HG02970 (cell line): Measurements from ENCODE around the gene IGF2BP1.
"Not testable (repeated sequence)": the region's sequence is repeated elsewhere in the genome, so short reads cannot be mapped to it uniquely, and the experiment has no call there.

ENCODE experiments used
- ATAC-seq: cut with Tn5 transposase; IDR thresholded peaks from one replicate; pipeline ENCODE4 v1.9.1; 2021; ENCODE audit warnings: mild to moderate bottlenecking, moderate library complexity, moderate number of reproducible peaks; ENCODE audit not compliant: unreplicated experiment, low FRiP score

IGF2BP1 gene

GRCh38 chr17:49049265-49049664, 52.1 kb downstream of the IGF2BP1 start:
- ATAC-seq = no peak

DNA sequence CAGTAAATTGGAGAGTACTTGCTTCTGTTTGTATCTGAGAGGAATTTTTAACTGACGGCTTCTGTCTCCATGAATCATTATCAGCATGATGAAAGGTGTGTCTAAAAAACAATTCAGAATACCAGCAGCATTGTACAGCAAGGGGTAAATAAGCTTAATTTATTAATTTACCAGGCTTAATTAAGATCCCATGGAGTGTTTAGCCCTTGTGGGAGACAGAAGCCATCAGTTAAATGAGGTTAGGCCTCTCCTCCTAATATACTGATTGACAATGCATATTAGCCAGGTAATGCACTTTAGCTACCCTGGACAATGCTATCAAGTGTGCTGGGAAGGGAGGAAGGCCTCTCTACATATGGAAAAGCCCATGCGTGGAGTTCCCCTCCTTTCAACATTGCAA, 53.4 kb downstream of the IGF2BP1 start:
- no peak for ATAC-seq

DNA sequence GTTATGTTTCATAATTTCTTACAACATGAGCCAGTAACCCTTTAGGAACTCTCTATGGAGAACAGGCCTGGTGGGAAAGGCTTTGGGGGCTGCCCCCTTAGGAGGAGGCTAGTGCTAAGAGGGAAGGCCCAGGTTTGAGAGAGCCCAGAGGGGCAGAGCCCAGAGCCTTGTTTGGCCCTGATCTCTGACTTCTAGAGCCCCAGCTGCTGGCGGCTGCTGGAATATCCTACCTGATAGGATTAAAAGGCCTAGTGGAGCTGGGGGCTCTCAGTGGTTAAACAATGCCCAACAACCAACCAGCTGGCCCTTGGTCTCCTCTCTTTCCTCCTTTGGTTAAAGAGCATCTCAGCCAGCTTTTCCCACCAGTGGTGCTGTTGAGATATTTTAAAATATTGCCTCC, 54.1 kb downstream of the IGF2BP1 start:
- ATAC-seq = no peak

DNA sequence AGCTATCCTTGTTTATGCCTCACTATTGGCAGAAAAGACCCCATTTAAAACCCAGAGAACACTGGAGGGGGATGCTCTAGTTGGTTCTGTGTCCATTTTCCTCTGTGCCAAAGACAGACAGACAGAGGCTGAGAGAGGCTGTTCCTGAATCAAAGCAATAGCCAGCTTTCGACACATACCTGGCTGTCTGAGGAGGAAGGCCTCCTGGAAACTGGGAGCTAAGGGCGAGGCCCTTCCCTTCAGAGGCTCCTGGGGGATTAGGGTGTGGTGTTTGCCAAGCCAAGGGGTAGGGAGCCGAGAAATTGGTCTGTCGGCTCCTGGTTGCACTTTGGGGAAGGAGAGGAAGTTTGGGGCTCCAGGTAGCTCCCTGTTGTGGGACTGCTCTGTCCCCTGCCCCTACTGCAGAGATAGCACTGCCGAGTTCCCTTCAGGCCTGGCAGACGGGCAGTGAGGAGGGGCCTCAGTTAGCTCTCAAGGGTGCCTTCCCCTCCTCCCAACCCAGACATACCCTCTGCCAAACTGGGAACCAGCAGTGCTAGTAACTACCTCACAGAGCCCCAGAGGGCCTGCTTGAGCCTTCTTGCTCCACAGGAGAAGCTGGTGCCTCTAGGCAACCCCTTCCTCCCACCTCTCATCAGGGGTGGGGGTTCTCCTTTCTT, 56.1 kb downstream of the IGF2BP1 start:
- no peak for ATAC-seq

DNA sequence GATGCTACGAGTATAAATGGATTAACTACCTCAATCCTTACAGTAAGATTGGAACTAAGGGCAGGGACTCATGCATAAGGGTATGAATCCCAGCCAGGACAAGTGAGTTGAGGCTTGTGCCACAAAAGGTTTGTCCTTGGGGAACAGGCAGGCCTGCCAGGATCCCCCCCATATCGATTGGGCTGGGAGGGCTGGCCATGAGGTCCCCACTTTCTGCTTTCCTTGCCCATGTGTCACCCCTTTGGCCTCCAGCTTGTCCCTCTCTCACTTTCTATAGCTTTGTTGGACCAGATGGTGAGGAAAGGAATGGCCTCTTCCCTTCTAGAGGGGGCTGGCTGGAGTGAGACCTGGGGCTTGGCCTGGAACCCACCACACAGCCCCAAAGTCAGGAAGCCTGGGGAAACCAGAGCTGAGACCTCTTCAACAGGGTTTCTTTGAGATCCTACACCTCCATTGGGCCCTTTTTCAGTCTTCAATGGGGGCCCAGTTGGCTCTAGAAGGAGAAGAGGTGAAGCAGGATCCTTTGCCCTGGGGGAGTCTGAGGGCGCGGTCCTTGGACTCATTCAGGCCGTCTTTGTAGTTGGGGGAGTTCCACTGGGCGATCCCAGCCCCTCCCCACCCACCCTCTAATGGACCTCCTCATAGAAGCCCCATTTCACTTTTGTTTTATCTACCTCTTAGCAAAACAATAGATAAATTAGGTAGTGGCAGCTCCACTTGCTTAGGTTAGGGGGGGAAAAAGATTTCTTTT, 57.3 kb downstream of the IGF2BP1 start:
- ATAC-seq = no peak

DNA sequence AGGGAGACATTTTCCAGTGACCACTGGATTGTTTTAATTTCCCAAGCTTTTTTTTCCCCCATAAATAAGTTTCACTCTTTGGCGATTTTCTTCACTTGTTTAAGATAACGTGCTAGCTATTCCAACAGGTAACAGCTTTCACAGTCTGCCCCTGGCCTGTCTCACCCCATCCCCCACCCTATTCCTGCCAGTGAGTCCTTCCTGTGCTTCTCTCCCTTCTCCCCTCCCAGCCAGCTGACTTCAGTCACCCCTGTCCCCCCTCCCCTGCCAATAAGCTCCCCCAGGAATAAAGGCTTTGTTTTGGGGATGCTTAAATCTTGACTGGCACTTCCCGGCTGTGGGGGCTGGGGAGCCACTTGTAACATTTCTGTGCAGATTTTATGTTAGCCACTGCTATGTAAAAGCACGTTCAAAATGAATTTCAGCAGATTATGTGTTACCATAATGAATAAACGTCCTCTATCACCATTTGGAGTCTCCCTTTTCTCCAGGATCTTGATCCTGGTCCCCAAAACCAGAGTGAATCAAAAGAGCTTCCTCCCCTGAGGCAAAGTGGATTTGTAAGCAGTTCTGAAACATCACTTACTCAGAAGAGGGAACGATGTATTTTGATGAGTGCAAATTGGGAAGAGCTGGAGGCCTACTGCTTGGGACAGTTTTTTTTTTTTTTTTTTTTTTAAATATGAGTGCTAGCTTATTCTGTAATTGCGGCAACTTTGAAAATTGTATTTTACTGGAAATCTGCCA, 58.2 kb downstream of the IGF2BP1 start:
- ATAC-seq = no peak

DNA sequence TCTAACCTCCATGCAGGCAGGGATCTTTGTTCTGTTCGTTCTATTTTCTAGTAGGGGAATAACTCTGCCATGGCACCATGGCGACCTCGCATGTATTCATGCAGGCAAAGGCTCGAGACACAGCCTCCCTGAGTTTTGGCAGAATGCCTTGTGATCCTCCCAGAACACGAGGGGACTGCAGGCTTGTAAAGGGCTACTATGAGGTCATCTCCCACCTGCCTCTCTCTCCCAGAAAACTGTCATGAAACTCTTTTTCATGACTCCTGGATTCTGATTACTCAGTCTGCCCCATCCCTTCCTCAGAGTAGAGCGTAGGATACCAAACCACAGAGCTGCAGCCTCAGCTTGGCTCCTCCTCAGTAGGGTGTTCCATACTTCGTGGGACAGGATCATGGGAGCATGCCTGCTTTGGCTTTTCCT, 64.3 kb downstream of the IGF2BP1 start:
- no peak for ATAC-seq

DNA sequence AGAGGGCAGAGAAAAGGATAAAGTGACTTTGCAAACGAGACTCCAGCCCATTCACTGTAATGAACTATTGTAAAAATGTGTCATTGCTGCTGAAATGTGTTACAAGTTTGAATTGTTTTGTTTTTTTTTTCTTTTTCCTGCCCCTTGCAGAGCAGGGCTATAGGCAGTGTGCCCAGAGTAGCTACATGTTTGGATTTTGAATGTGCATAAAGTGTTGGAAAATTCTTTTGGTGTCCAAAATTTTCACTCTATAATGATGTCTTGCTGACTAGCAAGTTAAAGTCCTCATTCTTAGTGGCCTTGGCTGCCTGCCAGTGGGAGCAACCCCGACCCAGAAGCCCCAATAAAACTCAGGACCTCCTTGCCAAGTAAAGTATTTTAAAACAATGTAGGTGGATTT, 66.5 kb downstream of the IGF2BP1 start:
- ATAC-seq = no peak

GRCh38 chr17:49067163-49067562, 70.0 kb downstream of the IGF2BP1 start:
- ATAC-seq = no peak

DNA sequence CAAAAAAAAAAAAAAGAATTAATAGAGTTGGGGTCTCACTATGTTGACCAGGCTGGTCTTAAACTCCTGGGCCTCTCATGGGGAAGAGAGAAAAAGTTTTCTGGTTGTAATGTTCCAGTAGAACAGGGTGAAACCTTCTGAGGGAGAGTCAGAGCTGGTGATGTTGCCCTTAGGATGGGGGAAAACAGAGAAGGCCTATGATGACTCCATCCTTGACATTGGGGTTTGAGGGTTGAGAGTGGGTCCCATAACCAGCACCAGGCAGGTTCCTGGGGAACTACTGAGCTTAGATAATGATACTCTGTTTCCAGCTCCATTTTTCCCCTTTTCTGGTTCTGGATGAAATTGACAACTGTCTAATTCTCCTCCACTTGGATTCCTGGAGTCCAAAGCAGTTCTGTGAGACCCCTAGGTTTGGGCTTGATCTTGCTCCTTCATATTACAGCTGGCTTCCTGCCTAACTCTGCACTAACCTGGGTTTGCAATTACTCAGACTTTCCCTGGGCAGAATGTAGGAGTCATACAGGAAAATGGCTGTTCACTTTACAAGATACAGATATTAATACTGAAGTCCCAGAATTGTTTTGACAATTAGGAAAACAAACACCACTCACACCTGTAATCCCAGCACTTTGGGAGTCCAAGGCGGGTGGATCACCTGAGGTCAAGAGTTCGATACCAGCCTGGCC, 72.5 kb downstream of the IGF2BP1 start:
- ATAC-seq = no peak

DNA sequence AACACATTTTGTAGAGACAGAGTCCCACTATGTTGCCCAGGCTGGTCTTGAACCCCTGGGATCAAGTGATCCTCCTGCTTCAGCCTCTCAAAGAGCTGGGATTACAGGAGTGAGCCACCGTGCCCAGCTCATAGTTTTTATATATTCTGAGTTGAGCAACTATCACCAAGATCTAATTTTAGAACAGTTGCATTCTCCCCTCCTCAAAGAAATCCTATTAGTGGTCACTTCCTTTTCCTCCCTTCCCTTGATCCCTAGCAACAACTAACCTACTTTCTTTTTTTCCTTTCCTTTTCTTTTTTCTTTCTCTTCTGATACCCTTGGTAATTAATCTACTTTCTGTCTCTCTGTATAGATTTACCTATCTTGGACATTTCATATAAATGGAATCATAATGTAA, 73.9 kb downstream of the IGF2BP1 start:
- ATAC-seq = no peak

GRCh38 chr17:49074851-49075540, 77.8 kb downstream of the IGF2BP1 start:
- ATAC-seq = no peak

DNA sequence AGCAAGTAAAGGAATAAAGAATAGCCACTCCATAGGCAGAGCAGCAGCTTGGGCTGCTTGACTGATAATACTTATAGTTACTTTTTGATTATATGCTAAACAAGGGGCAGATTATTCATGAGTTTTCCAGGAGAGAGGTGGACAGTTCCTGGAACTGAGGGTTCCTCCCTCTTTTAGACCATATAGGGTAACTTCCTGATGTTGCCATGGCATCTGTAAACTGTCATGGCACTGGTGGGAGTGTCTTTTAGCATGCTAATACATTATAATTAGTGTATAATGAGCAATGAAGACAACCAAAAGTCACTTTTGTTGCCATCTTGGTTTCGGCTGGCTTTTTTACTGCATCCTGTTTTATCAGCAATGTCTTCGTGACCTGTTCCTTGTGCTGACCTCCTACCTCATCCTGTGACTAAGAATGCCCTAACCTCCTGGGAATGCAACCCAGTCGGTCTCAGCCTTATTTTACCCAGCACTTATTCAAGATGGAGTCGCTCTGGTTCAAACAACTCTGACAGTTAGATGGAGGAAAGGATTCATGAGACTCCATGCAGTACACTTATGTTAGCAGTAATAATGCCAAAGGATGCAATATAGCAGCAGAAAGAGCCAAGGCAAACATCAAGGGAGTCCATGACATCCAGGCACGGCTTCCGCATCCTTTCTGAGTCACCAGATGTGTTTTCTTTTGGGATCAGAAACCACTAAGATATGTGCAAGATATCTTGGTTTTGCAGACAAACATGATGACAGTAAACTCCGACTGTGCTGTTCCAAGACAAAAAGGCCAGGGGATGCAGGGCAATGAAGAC, 79.6 kb downstream of the IGF2BP1 start:
- ATAC-seq = no peak

- no peak for ATAC-seq
Measured at GRCh38 chr17:49078248-49078647, 81.1 kb downstream of the IGF2BP1 start.

DNA sequence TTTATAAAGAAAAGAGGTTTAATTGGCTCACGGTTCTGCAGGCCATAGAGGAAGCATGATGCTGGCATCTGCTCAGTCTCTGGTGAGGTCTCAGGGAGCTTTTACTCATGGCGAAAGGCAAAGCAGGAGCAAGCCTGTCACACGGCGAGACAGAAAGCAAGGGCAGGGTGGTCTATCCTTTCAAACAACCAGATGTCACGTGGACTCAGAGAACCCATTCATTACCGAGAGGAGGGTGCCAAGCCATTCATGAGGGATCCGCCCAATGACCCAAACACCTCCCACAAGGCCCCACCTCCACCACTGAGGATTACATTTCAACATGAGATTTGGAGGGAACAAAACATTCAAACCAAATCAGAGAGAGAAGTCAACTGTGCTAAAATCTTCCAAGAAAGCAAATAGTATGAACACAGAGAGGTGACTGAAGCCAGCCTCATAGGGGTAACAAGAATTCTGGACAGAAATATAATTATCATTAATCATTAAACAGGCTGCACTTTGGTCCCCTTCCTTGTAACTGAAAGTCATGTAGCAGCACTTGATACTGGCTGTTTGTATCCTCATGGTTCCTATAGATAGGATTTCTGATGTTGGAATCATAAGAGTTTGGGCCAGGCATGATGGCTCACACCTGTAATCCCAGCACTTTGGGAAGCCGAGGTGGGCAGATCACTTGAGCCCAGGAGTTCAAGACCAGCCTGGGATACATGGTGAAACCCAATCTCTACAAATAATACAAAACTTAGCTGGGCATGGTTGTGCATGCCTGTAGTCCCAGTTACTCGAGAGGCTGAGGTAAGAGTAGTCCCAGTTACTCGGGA, 82.9 kb downstream of the IGF2BP1 start:
- ATAC-seq = no peak

DNA sequence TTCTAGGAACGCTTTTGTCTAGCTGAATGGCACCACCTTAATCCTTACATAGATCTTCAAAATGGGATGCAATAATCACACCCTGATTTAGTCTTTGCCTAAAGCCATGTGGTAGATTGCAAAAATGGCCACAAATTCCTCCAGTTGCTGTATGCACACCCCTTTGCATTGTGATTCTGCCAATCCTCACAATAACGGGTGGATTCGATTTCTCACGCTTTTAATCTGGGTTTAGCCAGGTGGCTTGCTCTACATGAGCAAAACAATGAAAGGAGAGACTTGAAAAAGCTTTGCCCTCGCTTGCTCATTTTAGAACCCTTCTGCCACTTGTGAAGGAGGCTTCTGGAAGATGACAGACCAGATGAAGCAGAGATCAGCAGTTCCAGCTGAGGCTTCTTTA, 85.0 kb downstream of the IGF2BP1 start:
- no peak for ATAC-seq

DNA sequence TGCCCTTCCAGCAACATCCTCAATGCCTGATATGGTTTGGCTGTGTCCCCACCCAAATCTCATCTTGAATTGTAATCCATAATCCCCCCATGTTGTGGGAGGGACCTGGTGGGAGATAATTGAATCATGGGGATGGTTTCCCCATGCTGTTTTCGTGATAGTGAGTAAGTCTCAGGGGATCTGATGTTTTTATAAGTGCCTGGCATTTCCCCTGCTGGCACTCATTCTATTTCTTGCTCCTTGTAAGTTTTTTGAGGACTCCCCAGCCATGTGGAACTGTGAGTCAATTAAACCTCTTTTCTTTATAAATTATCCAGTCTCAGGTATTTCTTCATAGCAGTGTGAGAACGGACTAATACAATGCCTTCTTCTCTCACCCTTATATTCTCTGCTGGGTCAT, 87.9 kb downstream of the IGF2BP1 start:
- ATAC-seq = not testable (repeated sequence)

- ATAC-seq = no peak
Measured at GRCh38 chr17:49085565-49086315, 88.6 kb downstream of the IGF2BP1 start.
